Caco-2 (cell line): ENCODE results near the gene SCFD1. TPM values are rescaled to one million over a fixed set of nuclear protein-coding genes. Genes with fewer than 3 reads are reported as not detected.

Source experiments
- BruUV-seq: library from RNA; stranded (reverse); fragments of 400-500 nt; replicated peaks from 2 replicates; lab custom pipeline; 2021; lab: Mats Ljungman, UMichigan
- CTCF ChIA-PET: fragments of 300-600 bp; sonication (Branson Sonifier 250); formaldehyde crosslinking; loops from one replicate; lab custom pipeline; 2022; ENCODE audit warnings: antibody characterized with exemption; lab: Charles Lee
- POLR2A ChIA-PET: fragments of 300-600 bp; sonication (Branson Sonifier 250); formaldehyde crosslinking; loops from one replicate; lab custom pipeline; 2022; ENCODE audit warnings: antibody characterized with exemption; lab: Charles Lee
- DNase-seq, 2 experiments: peaks; one replicate each; pipeline versions ENCODE4 v3.0.0 to v3.0.0-alpha.2; 2020 to 2022
- H3K27me3 ChIP-seq: replicated peaks from 2 replicates; pipeline ENCODE4 v1.6.0; 2011; ENCODE audit warnings: low read length; ENCODE audit not compliant: control insufficient read depth, insufficient read depth
- H3K36me3 ChIP-seq: 2 replicates; pipeline ENCODE4 v1.5.1; 2011; ENCODE audit warnings: low read length; ENCODE audit not compliant: control insufficient read depth, insufficient read depth
- H3K4me1 ChIP-seq: fragments of 250-450 bp; sonication (Bioruptor Pico); 2 replicates; pipeline ENCODE4 v1.5.1; 2020; ENCODE audit warnings: mild to moderate bottlenecking
- H3K4me3 ChIP-seq: 2 replicates; pipeline ENCODE4 v1.5.1; 2011; ENCODE audit warnings: low read depth, mild to moderate bottlenecking, control low read depth, low read length
- H3K9me3 ChIP-seq: fragments of 250-450 bp; sonication (Bioruptor Pico); 2 replicates; pipeline ENCODE4 v1.5.1; 2020; ENCODE audit warnings: mild to moderate bottlenecking, moderate library complexity
- H3K27ac Mint-ChIP-seq: one replicate; pipeline ENCODE4 v1.8.0; 2022; ENCODE audit warnings: mixed read lengths; ENCODE audit not compliant: unreplicated experiment
- H3K27me3 Mint-ChIP-seq: one replicate; pipeline ENCODE4 v1.8.0; 2022; ENCODE audit warnings: mixed read lengths; ENCODE audit not compliant: insufficient read depth, unreplicated experiment
- H3K36me3 Mint-ChIP-seq: one replicate; pipeline ENCODE4 v1.8.0; 2022; ENCODE audit warnings: mild to moderate bottlenecking, mixed read lengths; ENCODE audit not compliant: insufficient read depth, unreplicated experiment
- H3K4me1 Mint-ChIP-seq: one replicate; pipeline ENCODE4 v1.8.0; 2022; ENCODE audit warnings: low read depth, mixed read lengths; ENCODE audit not compliant: unreplicated experiment
- H3K4me3 Mint-ChIP-seq: one replicate; pipeline ENCODE4 v1.8.0; 2022; ENCODE audit warnings: mild to moderate bottlenecking, moderate library complexity, mixed read lengths; ENCODE audit not compliant: unreplicated experiment
- H3K9me3 Mint-ChIP-seq: one replicate; pipeline ENCODE4 v1.8.0; 2022; ENCODE audit warnings: mixed read lengths; ENCODE audit not compliant: unreplicated experiment
- CTCF ChIP-seq, 2 experiments: fragments of 200-600 bp in 1 of 2; IDR thresholded peaks; 1 replicate in 1 of 2; 2 replicates in 1 of 2; pipeline versions ENCODE4 v1.5.1 to v1.8.0; 2011 to 2022; ENCODE audit warnings: antibody characterized with exemption in 1 of 2, control low read depth in 1 of 2, inconsistent platforms in 1 of 2, low read depth in 1 of 2, low read length in 1 of 2, mild to moderate bottlenecking in 1 of 2, moderate library complexity in 1 of 2; ENCODE audit not compliant: insufficient read depth in 1 of 2, severe bottlenecking in 1 of 2, unreplicated experiment in 1 of 2
- intact Hi-C: fragments of 100-400 bp; cut with micrococcal nuclease; formaldehyde crosslinking; loops from one replicate; pipeline ENCODE4 v1.10.0; 2022; ENCODE audit not compliant: unreplicated experiment
- total RNA-seq: library from RNA; stranded (reverse); gene quantifications from 2 replicates; pipeline ENCODE4 v1.2.3, GENCODE V29; 2022

SCFD1 gene
- total RNA-seq, 1 experiment from 2014 or later: 78.1 TPM

DNA sequence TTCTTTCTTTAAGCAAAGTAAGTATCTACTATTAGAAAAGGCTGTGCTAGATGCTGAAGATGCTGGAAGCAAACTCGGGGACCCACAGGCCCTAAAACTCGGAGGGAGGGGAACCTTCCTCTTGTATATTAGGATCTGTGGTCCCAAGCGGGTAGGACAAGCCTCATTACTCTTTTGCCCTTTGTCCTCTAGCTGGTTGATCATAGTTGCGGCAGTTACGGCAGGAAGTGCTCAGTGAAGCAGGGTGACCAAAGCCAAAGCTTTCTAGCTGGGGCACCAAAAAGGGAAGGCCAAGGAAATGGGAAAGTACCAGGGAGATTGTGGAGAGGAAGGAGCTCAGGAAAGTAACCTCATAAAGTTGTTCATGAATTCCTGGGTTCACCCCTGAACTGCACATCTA is 76.3 kb downstream of the SCFD1 start:
- no peaks in the 10 kb centered on the region for H3K4me1 Mint-ChIP-seq
- CTCF ChIA-PET: no interaction called here
- DNase-seq: no peak
- peaks cover 10% of the 10 kb centered on the region for H3K36me3 Mint-ChIP-seq
- H3K27ac Mint-ChIP-seq: no peak overlapping the region
- no peak overlapping the region for H3K4me3 Mint-ChIP-seq
- no peaks in the 10 kb centered on the region for H3K9me3 ChIP-seq
- H3K4me3 ChIP-seq: no peak overlapping the region
- intact Hi-C loops: no loop called here
- peaks cover 1% of the 10 kb centered on the region; the same call in 1 of the 2 replicates for H3K36me3 ChIP-seq
- BruUV-seq: no TSS peak
- no peaks in the 10 kb centered on the region for H3K4me1 ChIP-seq
- TF ChIP-seq CTCF (IDR thresholded peaks at IDR 0.05; ENCODE audit: insufficient read depth in 1 of 2, low read depth in 1 of 2, low read length in 1 of 2, severe bottlenecking in 1 of 2, unreplicated experiment in 1 of 2): no peak
- no peaks in the 10 kb centered on the region for H3K9me3 Mint-ChIP-seq
- no peaks in the 10 kb centered on the region for H3K27me3 Mint-ChIP-seq
- POLR2A ChIA-PET: no interaction called here
- H3K27me3 ChIP-seq: no peaks in the 10 kb centered on the region

DNA sequence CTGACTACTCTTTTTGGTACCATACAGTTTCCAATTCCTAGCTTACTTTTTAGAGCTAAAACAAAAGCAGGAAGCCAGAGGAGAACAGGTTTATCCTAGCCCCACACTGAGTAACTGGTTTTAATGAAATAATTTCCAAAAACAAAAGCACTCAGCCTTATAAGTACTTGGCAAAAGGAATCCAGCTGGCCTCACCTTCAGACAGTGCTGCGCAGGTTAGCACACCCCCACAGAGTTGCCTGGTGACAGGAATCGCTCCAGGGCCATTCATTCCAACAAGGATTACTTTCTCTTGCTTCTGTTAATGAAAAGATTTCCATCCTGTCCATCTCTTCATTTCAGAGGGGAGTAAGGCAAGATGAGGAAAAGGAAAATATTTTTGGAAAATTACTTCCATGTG is 84.6 kb downstream of the SCFD1 start:
- POLR2A ChIA-PET: no interaction called here
- no peaks in the 10 kb centered on the region for H3K9me3 Mint-ChIP-seq

DNA sequence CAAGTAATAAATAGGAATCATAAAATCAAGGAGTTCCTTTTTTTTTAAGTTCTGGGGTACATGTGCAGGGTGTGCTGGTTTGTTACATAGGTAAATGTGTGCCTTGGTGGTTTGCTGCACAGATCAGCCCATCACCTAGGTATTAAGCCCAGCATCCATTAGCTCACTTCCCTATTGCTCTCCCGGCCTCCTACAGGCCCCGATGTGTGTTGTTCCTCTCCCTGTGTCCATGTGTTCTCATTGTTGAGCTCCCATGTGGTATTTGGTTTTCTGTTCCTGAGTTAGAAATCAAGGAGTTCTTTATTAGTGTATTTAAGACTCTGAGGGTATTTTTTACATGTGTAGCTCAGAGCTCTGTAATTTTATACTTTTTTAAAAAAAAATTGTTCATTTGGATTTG is 86.0 kb downstream of the SCFD1 start:
- H3K27me3 Mint-ChIP-seq: no peaks in the 10 kb centered on the region
- peak in 1 of 2 experiments; percentile 2 for DNase-seq
- Histone ChIP-seq H3K27me3 (no peaks in the 10 kb centered on the region), H3K36me3 (no peaks in the 10 kb centered on the region), H3K4me1 (no peaks in the 10 kb centered on the region), H3K9me3 (no peaks in the 10 kb centered on the region), H3K4me3 (no peak overlapping the region)
- no peaks in the 10 kb centered on the region for H3K9me3 Mint-ChIP-seq
- H3K36me3 Mint-ChIP-seq: peaks cover 10% of the 10 kb centered on the region
- no peak overlapping the region for H3K4me3 Mint-ChIP-seq
- ChIA-PET CTCF (interaction anchor here (0.6 kb wide), 1 partner anchor 276 kb away, joined by 7 read pairs; no protein-coding TSS in a partner anchor), POLR2A (interaction anchor here (0.6 kb wide), 1 partner anchor 76 kb away, joined by 10 read pairs; no protein-coding TSS in a partner anchor)
- TF ChIP-seq CTCF (IDR thresholded peaks at IDR 0.05; ENCODE audit: insufficient read depth in 1 of 2, low read depth in 1 of 2, low read length in 1 of 2, severe bottlenecking in 1 of 2, unreplicated experiment in 1 of 2): peak in 1 of 2 experiments; percentile 5
- BruUV-seq: no TSS peak
- H3K27ac Mint-ChIP-seq: no peak overlapping the region
- intact Hi-C loops: no loop called here
- H3K4me1 Mint-ChIP-seq: no peaks in the 10 kb centered on the region

More for the DNA sequence above, 84.6 kb downstream of the SCFD1 start:
- Histone ChIP-seq H3K36me3 (no peaks in the 10 kb centered on the region), H3K4me1 (no peaks in the 10 kb centered on the region), H3K4me3 (no peak overlapping the region), H3K27me3 (no peaks in the 10 kb centered on the region), H3K9me3 (no peaks in the 10 kb centered on the region)
- H3K4me3 Mint-ChIP-seq: no peak overlapping the region
- BruUV-seq: no TSS peak
- peaks cover 5% of the 10 kb centered on the region for H3K36me3 Mint-ChIP-seq
- DNase-seq: no peak
- CTCF ChIA-PET: no interaction called here
- H3K27me3 Mint-ChIP-seq: no peaks in the 10 kb centered on the region
- TF ChIP-seq CTCF (IDR thresholded peaks at IDR 0.05; ENCODE audit: insufficient read depth in 1 of 2, low read depth in 1 of 2, low read length in 1 of 2, severe bottlenecking in 1 of 2, unreplicated experiment in 1 of 2): no peak
- H3K4me1 Mint-ChIP-seq: no peaks in the 10 kb centered on the region
- intact Hi-C loops: no loop called here
- H3K27ac Mint-ChIP-seq: no peak overlapping the region
